Neural progenitor cell (in vitro differentiated cells): ENCODE data around the gene CEP164.

ENCODE experiments used
- EZH2 ChIP-seq: fragments of 200-600 bp; sonication (generic); IDR thresholded peaks from 2 replicates; pipeline ENCODE4 v1.6.1; 2017; ENCODE audit warnings: antibody characterized with exemption, mild to moderate bottlenecking, moderate library complexity
- EZH2phosphoT487 ChIP-seq: fragments of 200-600 bp; sonication (generic); IDR thresholded peaks from 2 replicates; pipeline ENCODE4 v1.6.1; 2017; ENCODE audit warnings: antibody characterized with exemption
- TF ChIP-seq, protein P1 (sequence below): fragments of 200-600 bp; sonication (generic); IDR thresholded peaks from 2 replicates; pipeline ENCODE4 v1.5.1; 2017; ENCODE audit warnings: antibody characterized with exemption, mild to moderate bottlenecking

DNA sequence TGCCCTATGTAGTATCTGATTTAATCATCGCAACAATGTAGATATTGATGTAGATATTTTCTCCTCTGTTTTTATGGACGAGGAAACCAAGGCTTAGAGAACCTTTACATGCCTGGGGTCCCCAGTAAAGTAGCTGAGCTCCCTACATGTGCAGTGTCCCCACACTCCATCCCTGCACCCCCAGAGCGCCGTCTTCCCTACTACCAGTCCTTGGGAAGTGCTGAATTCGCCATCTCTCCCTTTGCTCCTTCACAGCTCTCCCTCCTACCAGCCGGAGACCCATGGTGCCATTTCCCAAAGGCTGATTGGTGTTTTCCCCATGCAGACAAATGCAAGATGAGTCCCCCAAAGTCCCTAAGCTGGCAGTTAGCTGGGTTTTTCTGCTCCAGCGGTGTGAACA lies 86.0 kb downstream of the CEP164 start:
- TF ChIP-seq EZH2, result no peak
- TF ChIP-seq, protein P1, sequence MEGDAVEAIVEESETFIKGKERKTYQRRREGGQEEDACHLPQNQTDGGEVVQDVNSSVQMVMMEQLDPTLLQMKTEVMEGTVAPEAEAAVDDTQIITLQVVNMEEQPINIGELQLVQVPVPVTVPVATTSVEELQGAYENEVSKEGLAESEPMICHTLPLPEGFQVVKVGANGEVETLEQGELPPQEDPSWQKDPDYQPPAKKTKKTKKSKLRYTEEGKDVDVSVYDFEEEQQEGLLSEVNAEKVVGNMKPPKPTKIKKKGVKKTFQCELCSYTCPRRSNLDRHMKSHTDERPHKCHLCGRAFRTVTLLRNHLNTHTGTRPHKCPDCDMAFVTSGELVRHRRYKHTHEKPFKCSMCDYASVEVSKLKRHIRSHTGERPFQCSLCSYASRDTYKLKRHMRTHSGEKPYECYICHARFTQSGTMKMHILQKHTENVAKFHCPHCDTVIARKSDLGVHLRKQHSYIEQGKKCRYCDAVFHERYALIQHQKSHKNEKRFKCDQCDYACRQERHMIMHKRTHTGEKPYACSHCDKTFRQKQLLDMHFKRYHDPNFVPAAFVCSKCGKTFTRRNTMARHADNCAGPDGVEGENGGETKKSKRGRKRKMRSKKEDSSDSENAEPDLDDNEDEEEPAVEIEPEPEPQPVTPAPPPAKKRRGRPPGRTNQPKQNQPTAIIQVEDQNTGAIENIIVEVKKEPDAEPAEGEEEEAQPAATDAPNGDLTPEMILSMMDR, result no peak
- no peak for TF ChIP-seq EZH2phosphoT487
